ENCODE measurements around the gene BIK.
"Not testable (repeated sequence)": the region's sequence is repeated elsewhere in the genome, so short reads cannot be mapped to it uniquely, and the experiment has no call there.

BIK gene

GRCh38 chr22:43110444-43110926 is at the start of gene BIK:
Gene BIK, plus strand, starts transcription at chr22:43110750. Its CDS starts 13,273 bp downstream, at chr22:43124023.
- DNase-seq (ENCODE audit: low read depth), result no peak

GRCh38 chr22:43066134-43066533 is 44.4 kb upstream of the BIK start:
- no peak for DNase-seq (ENCODE audit: low read depth)

GRCh38 chr22:43066844-43067385 is 43.6 kb upstream of the BIK start:
- no peak for DNase-seq (ENCODE audit: low read depth)

- DNase-seq (ENCODE audit: low read depth), result no peak
Observed at GRCh38 chr22:43077121-43077877, 33.3 kb upstream of the BIK start.

GRCh38 chr22:43078522-43078921 is 32.0 kb upstream of the BIK start:
- no peak for DNase-seq (ENCODE audit: low read depth)

- no peak for DNase-seq (ENCODE audit: low read depth)
Observed at GRCh38 chr22:43079742-43080141, 30.8 kb upstream of the BIK start.

GRCh38 chr22:43080616-43081015 is 29.9 kb upstream of the BIK start:
- DNase-seq (ENCODE audit: low read depth), result no peak

GRCh38 chr22:43081968-43082367 is 28.6 kb upstream of the BIK start:
- DNase-seq (ENCODE audit: low read depth), result no peak

- DNase-seq (ENCODE audit: low read depth), result no peak
Observed at GRCh38 chr22:43085658-43086606, 24.6 kb upstream of the BIK start.

- DNase-seq (ENCODE audit: low read depth), result no peak
Observed at GRCh38 chr22:43088627-43088983, 21.9 kb upstream of the BIK start.

- peak; percentile 71 for DNase-seq (ENCODE audit: low read depth)
Observed at GRCh38 chr22:43088984-43089717, 21.4 kb upstream of the BIK start, which contains the start of gene TTLL1. Gene TTLL1, minus strand, starts transcription at chr22:43089391. Its CDS starts 13,805 bp downstream, at chr22:43075586.

GRCh38 chr22:43090130-43090789 is 20.3 kb upstream of the BIK start:
- DNase-seq (ENCODE audit: low read depth), result no peak

- no peak for DNase-seq (ENCODE audit: low read depth)
Observed at GRCh38 chr22:43092085-43092484, 18.5 kb upstream of the BIK start.

- no peak for DNase-seq (ENCODE audit: low read depth)
Observed at GRCh38 chr22:43094085-43094484, 16.5 kb upstream of the BIK start.

GRCh38 chr22:43094551-43094950 is 16.0 kb upstream of the BIK start:
- no peak for DNase-seq (ENCODE audit: low read depth)

- no peak for DNase-seq (ENCODE audit: low read depth)
Observed at GRCh38 chr22:43096420-43096819, 14.1 kb upstream of the BIK start.

- no peak for DNase-seq (ENCODE audit: low read depth)
Observed at GRCh38 chr22:43098356-43098755, 12.2 kb upstream of the BIK start.

GRCh38 chr22:43099095-43099494 is 11.5 kb upstream of the BIK start:
- no peak for DNase-seq (ENCODE audit: low read depth)

- DNase-seq (ENCODE audit: low read depth), result no peak
Observed at GRCh38 chr22:43100225-43100624, 10.3 kb upstream of the BIK start.

- DNase-seq (ENCODE audit: low read depth), result no peak
Observed at GRCh38 chr22:43101306-43101705, 9.2 kb upstream of the BIK start.

GRCh38 chr22:43104056-43104625 is 6.4 kb upstream of the BIK start:
- not testable (repeated sequence) for DNase-seq (ENCODE audit: low read depth)
